Upper lobe of left lung (tissue), 4 donors: ENCODE measurements around the gene TNFRSF12A.

Experiments
- CTCF ChIP-seq, 6 experiments: fragments of 450-650 bp in 4 of 6; fragments of 200-600 bp in 2 of 6; sonication (generic) in 2 of 6; IDR thresholded peaks; one replicate each; pipeline ENCODE4 v1.5.1; 2016 to 2019; ENCODE audit warnings: antibody characterized with exemption in 6 of 6
- EP300 ChIP-seq, 4 donors: sonication (generic); formaldehyde crosslinking; IDR thresholded peaks; one replicate each; pipeline ENCODE4 v1.5.1; 2017; ENCODE audit warnings: antibody characterized with exemption in 4 of 4, control low read depth in 2 of 4

GRCh38 chr16:3065069-3065741 lies 45.0 kb downstream of the TNFRSF12A start, which contains the start of gene IL32:
- no peak for TF ChIP-seq CTCF (IDR thresholded peaks at IDR 0.05)
- TF ChIP-seq EP300 (IDR thresholded peaks at IDR 0.05) = peak in 2 of 4 donors; percentile 89 to 92
